GM12874 (cell line): ENCODE measurements around the gene TOX2.

Experiments used
- CTCF ChIP-seq: IDR thresholded peaks from 2 replicates; pipeline ENCODE4 v1.5.1; 2011; ENCODE audit warnings: low read depth, mild to moderate bottlenecking, control low read depth, low read length, moderate library complexity; ENCODE audit not compliant: insufficient read depth

Gene TOX2

GRCh38 chr20:44081888-44082287, 167.2 kb downstream of the TOX2 start:
- TF ChIP-seq CTCF: no peak

- TF ChIP-seq CTCF: no peak
Observed at GRCh38 chr20:44083220-44083933, 168.7 kb downstream of the TOX2 start.

GRCh38 chr20:44084439-44084838, 169.8 kb downstream of the TOX2 start:
- TF ChIP-seq CTCF: no peak

- TF ChIP-seq CTCF: no peak
Observed at GRCh38 chr20:44084891-44085290, 170.2 kb downstream of the TOX2 start.

GRCh38 chr20:44085616-44086434, 171.2 kb downstream of the TOX2 start:
- TF ChIP-seq CTCF: no peak

- no peak for TF ChIP-seq CTCF
Observed at GRCh38 chr20:44087051-44087856, 172.6 kb downstream of the TOX2 start.

- no peak for TF ChIP-seq CTCF
Observed at GRCh38 chr20:44087857-44088120, 173.1 kb downstream of the TOX2 start.
